Ascending aorta (tissue), 2 donors: ENCODE data around the gene DOCK9. TPM values are rescaled to one million over a fixed set of nuclear protein-coding genes. Genes with fewer than 3 reads are reported as not detected.
A peak's percentile ranks its signal among the peaks of the same experiment; 100 is the strongest.

ENCODE experiments used
- DNase-seq, 2 donors: peaks; one replicate each; pipeline ENCODE4 v3.0.0-alpha.2; 2019; ENCODE audit warnings: low spot score in 2 of 2
- H3K27ac ChIP-seq, 2 donors: fragments of 200-600 bp; sonication (generic); one replicate each; pipeline ENCODE4 v1.5.1; 2016 to 2017; ENCODE audit warnings: mild to moderate bottlenecking in 1 of 2
- H3K27me3 ChIP-seq: fragments of 200-600 bp; sonication (generic); one replicate; pipeline ENCODE4 v1.5.1; 2017
- H3K36me3 ChIP-seq, 2 donors: fragments of 200-600 bp; sonication (generic); one replicate each; pipeline ENCODE4 v1.5.1; 2016
- H3K4me1 ChIP-seq, 2 donors: fragments of 200-600 bp; sonication (generic); one replicate each; pipeline ENCODE4 v1.5.1; 2016 to 2017; ENCODE audit warnings: mild to moderate bottlenecking in 1 of 2
- H3K4me3 ChIP-seq, 2 donors: fragments of 200-600 bp; sonication (generic); one replicate each; pipeline ENCODE4 v1.5.1; 2016 to 2017; ENCODE audit warnings: mild to moderate bottlenecking in 1 of 2
- H3K9me3 ChIP-seq, 2 donors: fragments of 200-600 bp; sonication (generic); one replicate each; pipeline ENCODE4 v1.5.1; 2016
- intact Hi-C: fragments of 100-400 bp; cut with DNase I; formaldehyde crosslinking; loops from one replicate; pipeline ENCODE4 v1.15.1; 2023
- total RNA-seq: library from RNA; depleted of rRNA; stranded (reverse); fragments of >200 nt; gene quantifications from one replicate; pipeline ENCODE4 v1.1.0, GENCODE V29; 2016
- TF ChIP-seq, protein P1 (sequence below), 3 experiments: fragments of 200-600 bp in 2 of 3; fragments of 450-650 bp in 1 of 3; sonication (generic) in 2 of 3; IDR thresholded peaks; one replicate each; pipeline ENCODE4 v1.5.1; 2016 to 2019; ENCODE audit warnings: antibody characterized with exemption in 3 of 3, mild to moderate bottlenecking in 1 of 3, moderate library complexity in 1 of 3

The DOCK9 gene
- total RNA-seq, 1 donor from 2014 or later: 88.2 TPM

- Histone ChIP-seq H3K4me1 (no peaks in the 10 kb centered on the region), H3K27ac (no peak overlapping the region), H3K27me3 (no peaks in the 10 kb centered on the region), H3K36me3 (peaks cover 0 to 8% of the 10 kb centered on the region in 2 donors), H3K4me3 (no peak overlapping the region), H3K9me3 (peaks cover 4 to 22% of the 10 kb centered on the region in 2 donors)
- intact Hi-C loops: no loop called here
- DNase-seq: no peak
- TF ChIP-seq, protein P1, sequence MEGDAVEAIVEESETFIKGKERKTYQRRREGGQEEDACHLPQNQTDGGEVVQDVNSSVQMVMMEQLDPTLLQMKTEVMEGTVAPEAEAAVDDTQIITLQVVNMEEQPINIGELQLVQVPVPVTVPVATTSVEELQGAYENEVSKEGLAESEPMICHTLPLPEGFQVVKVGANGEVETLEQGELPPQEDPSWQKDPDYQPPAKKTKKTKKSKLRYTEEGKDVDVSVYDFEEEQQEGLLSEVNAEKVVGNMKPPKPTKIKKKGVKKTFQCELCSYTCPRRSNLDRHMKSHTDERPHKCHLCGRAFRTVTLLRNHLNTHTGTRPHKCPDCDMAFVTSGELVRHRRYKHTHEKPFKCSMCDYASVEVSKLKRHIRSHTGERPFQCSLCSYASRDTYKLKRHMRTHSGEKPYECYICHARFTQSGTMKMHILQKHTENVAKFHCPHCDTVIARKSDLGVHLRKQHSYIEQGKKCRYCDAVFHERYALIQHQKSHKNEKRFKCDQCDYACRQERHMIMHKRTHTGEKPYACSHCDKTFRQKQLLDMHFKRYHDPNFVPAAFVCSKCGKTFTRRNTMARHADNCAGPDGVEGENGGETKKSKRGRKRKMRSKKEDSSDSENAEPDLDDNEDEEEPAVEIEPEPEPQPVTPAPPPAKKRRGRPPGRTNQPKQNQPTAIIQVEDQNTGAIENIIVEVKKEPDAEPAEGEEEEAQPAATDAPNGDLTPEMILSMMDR (IDR thresholded peaks at IDR 0.05): no peak
Observed at GRCh38 chr13:98934243-98934642, 43.6 kb downstream of the DOCK9 start.

- Histone ChIP-seq H3K9me3 (peaks cover 4 to 20% of the 10 kb centered on the region in 2 donors), H3K27me3 (no peaks in the 10 kb centered on the region), H3K36me3 (peaks cover 0 to 8% of the 10 kb centered on the region in 2 donors), H3K27ac (peak overlapping the region in 1 of 2 donors; percentile 8), H3K4me3 (no peak overlapping the region), H3K4me1 (no peaks in the 10 kb centered on the region)
- no peak for DNase-seq
- intact Hi-C loops: no loop called here
- TF ChIP-seq, protein P1 (IDR thresholded peaks at IDR 0.05): no peak
Observed at GRCh38 chr13:98930151-98930591, 47.7 kb downstream of the DOCK9 start.

- TF ChIP-seq, protein P1 (IDR thresholded peaks at IDR 0.05): no peak
- Histone ChIP-seq H3K4me1 (no peaks in the 10 kb centered on the region), H3K27me3 (no peaks in the 10 kb centered on the region), H3K9me3 (peaks cover 0 to under 1% of the 10 kb centered on the region in 2 donors), H3K27ac (peak overlapping the region in 1 of 2 donors; percentile 12), H3K36me3 (no peaks in the 10 kb centered on the region), H3K4me3 (no peak overlapping the region)
- intact Hi-C loops: no loop called here
- DNase-seq: no peak
Observed at GRCh38 chr13:98927951-98928927, 49.6 kb downstream of the DOCK9 start.

DNA sequence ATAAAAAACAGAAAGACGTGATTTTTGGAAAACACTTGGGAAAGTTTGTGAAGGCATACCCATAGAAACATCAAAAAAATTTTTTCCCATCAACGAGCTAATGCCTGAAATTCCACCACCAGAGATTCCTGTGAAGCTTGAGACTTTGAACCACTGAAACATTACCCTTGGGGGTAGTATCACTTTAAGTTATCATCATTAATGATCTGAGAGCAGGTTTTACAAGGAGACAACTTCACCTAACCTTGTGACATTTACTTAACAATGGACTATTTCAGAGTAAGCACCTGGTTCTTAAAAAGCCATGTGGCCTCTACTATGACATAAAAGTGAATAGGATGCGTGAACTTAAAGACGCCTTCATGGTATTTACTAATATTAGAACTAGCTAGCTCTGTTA, 51.9 kb downstream of the DOCK9 start:
- Histone ChIP-seq H3K27ac (no peak overlapping the region), H3K36me3 (peaks cover 0 to 10% of the 10 kb centered on the region in 2 donors), H3K4me3 (no peak overlapping the region), H3K27me3 (no peaks in the 10 kb centered on the region), H3K9me3 (no peaks in the 10 kb centered on the region), H3K4me1 (no peaks in the 10 kb centered on the region)
- intact Hi-C loops: no loop called here
- TF ChIP-seq, protein P1 (IDR thresholded peaks at IDR 0.05): no peak
- no peak for DNase-seq

GRCh38 chr13:98923641-98924397, 54.0 kb downstream of the DOCK9 start:
- TF ChIP-seq, protein P1 (IDR thresholded peaks at IDR 0.05): no peak
- intact Hi-C loops: no loop called here

More at GRCh38 chr13:98923641-98924397, 54.0 kb downstream of the DOCK9 start:
- Histone ChIP-seq H3K27ac (no peak overlapping the region), H3K36me3 (peaks cover 0 to 10% of the 10 kb centered on the region in 2 donors), H3K27me3 (no peaks in the 10 kb centered on the region), H3K4me3 (no peak overlapping the region), H3K9me3 (no peaks in the 10 kb centered on the region), H3K4me1 (no peaks in the 10 kb centered on the region)
- no peak for DNase-seq
